IMR-90 (cell line): Measurements from ENCODE around the gene SLC22A25. TPM values are rescaled to one million over a fixed set of nuclear protein-coding genes. Genes with fewer than 3 reads are reported as not detected.

Experiments
- ATAC-seq: fragments of 200-7000 bp; cut with Tn5 transposase; 2 replicates; pipeline ENCODE4 v1.9.1; 2020; ENCODE audit warnings: low read depth, mild to moderate bottlenecking, moderate library complexity
- BruUV-seq: library from RNA; stranded (reverse); fragments of 400-500 nt; replicated peaks from 2 replicates; lab custom pipeline; 2021; lab: Mats Ljungman, UMichigan
- CTCF ChIA-PET: fragments of 300-600 bp; formaldehyde crosslinking; extraction: SDS; loops from one replicate; lab custom pipeline; 2021; ENCODE audit warnings: antibody characterized with exemption; lab: Yijun Ruan, JAX
- POLR2A ChIA-PET: fragments of 300-600 bp; sonication (Branson Sonifier 250); formaldehyde crosslinking; loops from one replicate; lab custom pipeline; 2022; ENCODE audit warnings: antibody characterized with exemption; ENCODE audit not compliant: unreplicated experiment; lab: Charles Lee
- DNase-seq: peaks from one replicate; pipeline ENCODE4 v3.0.0; 2013
- H2AFZ ChIP-seq: replicated peaks from 2 replicates; pipeline ENCODE3; 2013; ENCODE audit warnings: low read length, mild to moderate bottlenecking; ENCODE audit not compliant: poor library complexity
- H2AK5ac ChIP-seq: 2 replicates; pipeline ENCODE4 v1.6.1; 2013; ENCODE audit warnings: low read depth, low read length, inconsistent platforms
- H2AK9ac ChIP-seq: replicated peaks from 2 replicates; pipeline ENCODE3; 2013; ENCODE audit warnings: mild to moderate bottlenecking, low read depth, low read length, moderate library complexity; ENCODE audit not compliant: poor library complexity
- H2BK120ac ChIP-seq: 2 replicates; pipeline ENCODE4 v1.6.1; 2013; ENCODE audit warnings: low read depth, low read length, inconsistent platforms
- H2BK15ac ChIP-seq: 3 replicates; pipeline ENCODE4 v1.6.1; 2013; ENCODE audit warnings: low read depth, low read length, inconsistent platforms
- H2BK20ac ChIP-seq: 2 replicates; pipeline ENCODE4 v1.6.1; 2013; ENCODE audit warnings: low read depth, mild to moderate bottlenecking, inconsistent platforms, low read length, moderate library complexity
- H2BK5ac ChIP-seq: 2 replicates; pipeline ENCODE4 v1.6.1; 2013; ENCODE audit warnings: mild to moderate bottlenecking, low read depth, low read length, inconsistent platforms; ENCODE audit not compliant: poor library complexity, severe bottlenecking
- H3K14ac ChIP-seq: replicated peaks from 2 replicates; pipeline ENCODE4 v1.6.1; 2013; ENCODE audit warnings: low read depth, low read length, inconsistent platforms
- H3K18ac ChIP-seq: 2 replicates; pipeline ENCODE4 v1.6.1; 2013; ENCODE audit warnings: low read depth, low read length, control low read depth
- H3K23ac ChIP-seq: 2 replicates; pipeline ENCODE4 v1.6.1; 2013; ENCODE audit warnings: low read depth, low read length, inconsistent platforms
- H3K27ac ChIP-seq: 2 replicates; pipeline ENCODE4 v1.5.1; 2013; ENCODE audit warnings: mild to moderate bottlenecking, control low read depth, low read length; ENCODE audit not compliant: insufficient read depth
- H3K27me3 ChIP-seq: 2 replicates; pipeline ENCODE4 v1.6.1; 2013; ENCODE audit warnings: low read length; ENCODE audit not compliant: control insufficient read depth, insufficient read depth
- H3K36me3 ChIP-seq: 2 replicates; pipeline ENCODE4 v1.6.1; 2013; ENCODE audit warnings: low read length, mixed read lengths; ENCODE audit not compliant: control insufficient read depth, insufficient read depth
- H3K4ac ChIP-seq: 2 replicates; pipeline ENCODE4 v1.6.1; 2013; ENCODE audit warnings: low read depth, low read length, inconsistent platforms
- H3K4me1 ChIP-seq: 2 replicates; pipeline ENCODE4 v1.6.1; 2013; ENCODE audit warnings: low read length, mixed read lengths; ENCODE audit not compliant: control insufficient read depth, insufficient read depth
- H3K4me2 ChIP-seq: 2 replicates; pipeline ENCODE4 v1.6.1; 2013; ENCODE audit warnings: low read depth, mild to moderate bottlenecking, control low read depth, low read length, moderate library complexity
- H3K4me3 ChIP-seq: 2 replicates; pipeline ENCODE4 v1.5.1; 2013; ENCODE audit warnings: low read depth, mild to moderate bottlenecking, control low read depth, low read length, moderate library complexity; ENCODE audit not compliant: insufficient read depth
- H3K56ac ChIP-seq: 2 replicates; pipeline ENCODE4 v1.6.1; 2013; ENCODE audit warnings: low read length, inconsistent platforms; ENCODE audit not compliant: insufficient read depth; ENCODE audit errors: extremely low read depth
- H3K79me1 ChIP-seq, 2 experiments: 2 replicates each; pipeline ENCODE4 v1.6.1; 2013; ENCODE audit warnings: low read length in 2 of 2, inconsistent platforms in 1 of 2, low read depth in 1 of 2
- H3K9ac ChIP-seq: 2 replicates; pipeline ENCODE4 v1.6.1; 2013; ENCODE audit warnings: low read depth, low read length, control low read depth
- H3K9me1 ChIP-seq: 2 replicates; pipeline ENCODE4 v1.6.1; 2013; ENCODE audit warnings: low read length, inconsistent platforms; ENCODE audit not compliant: insufficient read depth
- H3K9me3 ChIP-seq: 2 replicates; pipeline ENCODE4 v1.6.1; 2013; ENCODE audit warnings: low read length; ENCODE audit not compliant: control insufficient read depth, insufficient read depth
- H4K20me1 ChIP-seq: 2 replicates; pipeline ENCODE4 v1.6.1; 2013; ENCODE audit warnings: low read length, inconsistent platforms; ENCODE audit not compliant: insufficient read depth
- H4K5ac ChIP-seq: 2 replicates; pipeline ENCODE4 v1.6.1; 2013; ENCODE audit warnings: mild to moderate bottlenecking, low read depth, low read length, control low read depth
- H4K8ac ChIP-seq, 2 experiments: 2 replicates each; pipeline ENCODE4 v1.6.1; 2013; ENCODE audit warnings: low read depth in 2 of 2, low read length in 2 of 2, control low read depth in 1 of 2, inconsistent platforms in 1 of 2
- H4K91ac ChIP-seq: 2 replicates; pipeline ENCODE4 v1.6.1; 2013; ENCODE audit warnings: low read depth, low read length, inconsistent platforms; ENCODE audit not compliant: insufficient read depth
- BHLHE40 ChIP-seq: fragments of 150-350 bp; IDR thresholded peaks from 2 replicates; pipeline ENCODE4 v1.6.1; 2016; ENCODE audit warnings: mild to moderate bottlenecking, low read depth, low read length
- CEBPB ChIP-seq: IDR thresholded peaks from 2 replicates; pipeline ENCODE4 v1.6.1; 2012; ENCODE audit warnings: low read depth, low read length, improper control_type of control experiment
- CHD1 ChIP-seq: IDR thresholded peaks from 2 replicates; pipeline ENCODE4 v1.6.1; 2012; ENCODE audit warnings: low read depth, low read length, improper control_type of control experiment
- ELK1 ChIP-seq: fragments of 150-350 bp; IDR thresholded peaks from 2 replicates; pipeline ENCODE4 v1.6.1; 2016; ENCODE audit warnings: low read depth, mild to moderate bottlenecking, low read length, moderate library complexity, borderline replicate concordance
- FOS ChIP-seq: fragments of 150-350 bp; IDR thresholded peaks from 2 replicates; pipeline ENCODE4 v1.6.1; 2016; ENCODE audit warnings: low read depth, low read length
- MAFK ChIP-seq: IDR thresholded peaks from 2 replicates; pipeline ENCODE4 v1.6.1; 2012; ENCODE audit warnings: low read depth, low read length, improper control_type of control experiment
- MAZ ChIP-seq: IDR thresholded peaks from 2 replicates; pipeline ENCODE4 v1.6.1; 2012; ENCODE audit warnings: low read depth, mild to moderate bottlenecking, low read length, improper control_type of control experiment, moderate library complexity, borderline replicate concordance
- MXI1 ChIP-seq: IDR thresholded peaks from 2 replicates; pipeline ENCODE4 v1.6.1; 2012; ENCODE audit warnings: low read depth, mild to moderate bottlenecking, low read length, moderate library complexity, borderline replicate concordance
- NFE2L2 ChIP-seq: fragments of 150-350 bp; IDR thresholded peaks from 2 replicates; pipeline ENCODE4 v1.6.1; 2016; ENCODE audit warnings: low read depth, mild to moderate bottlenecking, low read length
- POLR2A ChIP-seq: IDR thresholded peaks from 2 replicates; pipeline ENCODE4 v1.6.1; 2012; ENCODE audit warnings: mild to moderate bottlenecking, low read depth, low read length
- RAD21 ChIP-seq: IDR thresholded peaks from 2 replicates; pipeline ENCODE4 v1.6.1; 2012; ENCODE audit warnings: low read length, improper control_type of control experiment
- RCOR1 ChIP-seq: IDR thresholded peaks from 2 replicates; pipeline ENCODE4 v1.6.1; 2012; ENCODE audit warnings: mild to moderate bottlenecking, low read length, improper control_type of control experiment; ENCODE audit not compliant: insufficient replicate concordance
- RFX5 ChIP-seq: IDR thresholded peaks from 2 replicates; pipeline ENCODE4 v1.8.0; 2012; ENCODE audit warnings: low read depth, mild to moderate bottlenecking, low read length, moderate library complexity
- SMC3 ChIP-seq: fragments of 150-350 bp; IDR thresholded peaks from 2 replicates; pipeline ENCODE4 v1.6.1; 2016; ENCODE audit warnings: low read depth, mild to moderate bottlenecking, antibody characterized with exemption, low read length, moderate library complexity
- USF2 ChIP-seq: fragments of 150-350 bp; IDR thresholded peaks from 2 replicates; pipeline ENCODE4 v1.6.1; 2017; ENCODE audit warnings: mild to moderate bottlenecking, antibody characterized with exemption, low read length, low read depth
- WGBS, 2 experiments: methylation state at CpG; one replicate each; pipeline versions ENCODE4 v1.1.5 to v1.1.7; 2013; ENCODE audit warnings: missing lambda C conversion rate in 2 of 2; ENCODE audit not compliant: insufficient read length in 1 of 2; ENCODE audit errors: extremely low coverage in 2 of 2; 5-methylcytosine and 5-hydroxymethylcytosine counted together
- dilution Hi-C: fragments of 300-500 bp; cut with HindIII; formaldehyde crosslinking; loops from one replicate; pipeline ENCODE4 v1.14.3; 2018; ENCODE audit warnings: low sequenced_read_pairs; ENCODE audit not compliant: unreplicated experiment
- in situ Hi-C: fragments of 300-500 bp; cut with MboI; formaldehyde crosslinking; loops from 3 replicates; pipeline ENCODE4 v1.14.3; 2019; ENCODE audit warnings: low sequenced_read_pairs, inconsistent platforms, mixed read lengths
- intact Hi-C: fragments of 100-400 bp; cut with micrococcal nuclease; formaldehyde crosslinking; loops from 2 replicates; pipeline ENCODE4 v1.10.0; 2022
- polyA plus RNA-seq, 3 experiments: library from polyadenylated mRNA; depleted of rRNA; stranded (reverse); fragments of >200 nt; gene quantifications; 2 replicates each; pipeline ENCODE4 v1.2.3, GENCODE V29; 2012; ENCODE audit warnings: low replicate concordance in 1 of 3
- total RNA-seq: library from RNA; depleted of rRNA; stranded (reverse); fragments of >200 nt; gene quantifications from 2 replicates; pipeline ENCODE4 v1.2.3, GENCODE V29; 2012
- TF ChIP-seq, protein P1 (sequence below): conservative IDR thresholded peaks from 2 replicates; pipeline ENCODE4 v1.5.1; 2012; ENCODE audit warnings: mild to moderate bottlenecking, low read depth, low read length, improper control_type of control experiment

Gene SLC22A25
- total and polyA plus RNA-seq, 2 of the 4 experiments (the other 2 are of a cell fraction): not detected

- H3K4me3 ChIP-seq: no peak overlapping the region
- no CpG with 5 or more reads among the region's 3 CpGs for WGBS, 2 experiments
- H2AK9ac ChIP-seq: no peak overlapping the region
- no TSS peak for BruUV-seq
- H3K4me1 ChIP-seq: no peaks in the 10 kb centered on the region
- no peak overlapping the region for H3K4me2 ChIP-seq
- ATAC-seq (no peak), DNase-seq (no peak)
- H2BK120ac ChIP-seq: no peak overlapping the region
- no peak overlapping the region for H3K56ac ChIP-seq
- no peak overlapping the region for H3K4ac ChIP-seq
- no peaks in the 10 kb centered on the region for H3K79me1 ChIP-seq
- no peak overlapping the region for H2AFZ ChIP-seq
- H4K20me1 ChIP-seq: no peaks in the 10 kb centered on the region
- H3K9me3 ChIP-seq: no peaks in the 10 kb centered on the region
- H3K27ac ChIP-seq: no peak overlapping the region
- no peak overlapping the region for H2AK5ac ChIP-seq
- no peak overlapping the region for H4K8ac ChIP-seq
- H3K9me1 ChIP-seq: no peaks in the 10 kb centered on the region
- CTCF ChIA-PET: no interaction called here
- H2BK5ac ChIP-seq: no peak overlapping the region
- intact Hi-C loops: no loop called here
- no peak overlapping the region for H3K14ac ChIP-seq
- no peak overlapping the region for H3K9ac ChIP-seq
- no peak overlapping the region for H4K91ac ChIP-seq
- dilution Hi-C loops: no loop called here
- H3K23ac ChIP-seq: no peak overlapping the region
- no peak overlapping the region for H4K5ac ChIP-seq
- no peak for TF ChIP-seq USF2
- TF ChIP-seq SMC3: no peak
- no peak for TF ChIP-seq FOS
- no peak for TF ChIP-seq MAZ
- TF ChIP-seq RCOR1: no peak
- TF ChIP-seq RFX5: no peak
- no peak for TF ChIP-seq MAFK
- no peak for TF ChIP-seq CHD1
- no peak for TF ChIP-seq CEBPB
- no peak for TF ChIP-seq BHLHE40
- no peak for TF ChIP-seq MXI1
- TF ChIP-seq ELK1: no peak
- no peak for TF ChIP-seq NFE2L2
- TF ChIP-seq, protein P1, sequence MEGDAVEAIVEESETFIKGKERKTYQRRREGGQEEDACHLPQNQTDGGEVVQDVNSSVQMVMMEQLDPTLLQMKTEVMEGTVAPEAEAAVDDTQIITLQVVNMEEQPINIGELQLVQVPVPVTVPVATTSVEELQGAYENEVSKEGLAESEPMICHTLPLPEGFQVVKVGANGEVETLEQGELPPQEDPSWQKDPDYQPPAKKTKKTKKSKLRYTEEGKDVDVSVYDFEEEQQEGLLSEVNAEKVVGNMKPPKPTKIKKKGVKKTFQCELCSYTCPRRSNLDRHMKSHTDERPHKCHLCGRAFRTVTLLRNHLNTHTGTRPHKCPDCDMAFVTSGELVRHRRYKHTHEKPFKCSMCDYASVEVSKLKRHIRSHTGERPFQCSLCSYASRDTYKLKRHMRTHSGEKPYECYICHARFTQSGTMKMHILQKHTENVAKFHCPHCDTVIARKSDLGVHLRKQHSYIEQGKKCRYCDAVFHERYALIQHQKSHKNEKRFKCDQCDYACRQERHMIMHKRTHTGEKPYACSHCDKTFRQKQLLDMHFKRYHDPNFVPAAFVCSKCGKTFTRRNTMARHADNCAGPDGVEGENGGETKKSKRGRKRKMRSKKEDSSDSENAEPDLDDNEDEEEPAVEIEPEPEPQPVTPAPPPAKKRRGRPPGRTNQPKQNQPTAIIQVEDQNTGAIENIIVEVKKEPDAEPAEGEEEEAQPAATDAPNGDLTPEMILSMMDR: no peak
- TF ChIP-seq POLR2A: no peak
- TF ChIP-seq RAD21: no peak
- H2BK15ac ChIP-seq: no peak overlapping the region
- no peak overlapping the region for H2BK20ac ChIP-seq
- POLR2A ChIA-PET: no interaction called here
- in situ Hi-C loops: no loop called here
- H3K18ac ChIP-seq: no peak overlapping the region
- no peaks in the 10 kb centered on the region for H3K36me3 ChIP-seq
- H3K27me3 ChIP-seq: no peaks in the 10 kb centered on the region
Measured at GRCh38 chr11:63262547-63262946, 19.1 kb upstream of the SLC22A25 start.
